ENCODE data around the gene GNAZ. TPM values are rescaled to one million over a fixed set of nuclear protein-coding genes. Genes with fewer than 3 reads are reported as not detected.

Gene GNAZ
- total and polyA plus RNA-seq, 9 donors = 7.2 to 40.8 (median 15.3) TPM

DNA sequence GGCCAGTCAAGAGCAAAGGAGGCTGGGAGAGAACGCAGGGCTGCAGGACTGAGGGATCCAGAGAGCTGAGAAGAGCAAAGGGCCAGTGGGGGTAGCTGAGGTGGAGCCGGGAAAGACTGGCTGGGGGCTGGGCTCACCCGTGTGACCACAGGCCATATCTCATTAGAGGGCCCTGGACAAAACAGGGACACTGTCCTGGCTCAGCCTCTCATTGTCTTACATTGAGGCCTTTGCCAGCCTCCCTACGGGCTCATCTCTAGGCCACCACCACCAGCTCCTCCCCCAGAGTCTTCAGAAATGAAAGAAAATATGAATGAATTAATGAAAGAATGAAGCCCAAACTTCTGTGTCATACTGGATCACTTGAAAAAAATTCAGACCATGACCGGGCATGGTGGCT is 84.1 kb downstream of the GNAZ start:
- DNase-seq = no peak
- 88 to 92% (median 91%) methylated on average over 5 of the region's 5 CpGs for WGBS, 3 donors
- no peaks in the 10 kb centered on the region for H3K27me3 ChIP-seq
- intact Hi-C loops (cut with DNase I) = no loop called here
- TF ChIP-seq POLR2A (IDR thresholded peaks at IDR 0.05) (no peak), EP300 (IDR thresholded peaks at IDR 0.05) (no peak)
- TF ChIP-seq, protein P1, sequence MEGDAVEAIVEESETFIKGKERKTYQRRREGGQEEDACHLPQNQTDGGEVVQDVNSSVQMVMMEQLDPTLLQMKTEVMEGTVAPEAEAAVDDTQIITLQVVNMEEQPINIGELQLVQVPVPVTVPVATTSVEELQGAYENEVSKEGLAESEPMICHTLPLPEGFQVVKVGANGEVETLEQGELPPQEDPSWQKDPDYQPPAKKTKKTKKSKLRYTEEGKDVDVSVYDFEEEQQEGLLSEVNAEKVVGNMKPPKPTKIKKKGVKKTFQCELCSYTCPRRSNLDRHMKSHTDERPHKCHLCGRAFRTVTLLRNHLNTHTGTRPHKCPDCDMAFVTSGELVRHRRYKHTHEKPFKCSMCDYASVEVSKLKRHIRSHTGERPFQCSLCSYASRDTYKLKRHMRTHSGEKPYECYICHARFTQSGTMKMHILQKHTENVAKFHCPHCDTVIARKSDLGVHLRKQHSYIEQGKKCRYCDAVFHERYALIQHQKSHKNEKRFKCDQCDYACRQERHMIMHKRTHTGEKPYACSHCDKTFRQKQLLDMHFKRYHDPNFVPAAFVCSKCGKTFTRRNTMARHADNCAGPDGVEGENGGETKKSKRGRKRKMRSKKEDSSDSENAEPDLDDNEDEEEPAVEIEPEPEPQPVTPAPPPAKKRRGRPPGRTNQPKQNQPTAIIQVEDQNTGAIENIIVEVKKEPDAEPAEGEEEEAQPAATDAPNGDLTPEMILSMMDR (IDR thresholded peaks at IDR 0.05) = no peak
- H3K27ac ChIP-seq = no peak overlapping the region
- no peaks in the 10 kb centered on the region for H3K4me1 ChIP-seq (ENCODE audit: insufficient read depth)
- no peak overlapping the region for H3K4me3 ChIP-seq
- H3K9me3 ChIP-seq = no peaks in the 10 kb centered on the region
- no peaks in the 10 kb centered on the region for H3K36me3 ChIP-seq

DNA sequence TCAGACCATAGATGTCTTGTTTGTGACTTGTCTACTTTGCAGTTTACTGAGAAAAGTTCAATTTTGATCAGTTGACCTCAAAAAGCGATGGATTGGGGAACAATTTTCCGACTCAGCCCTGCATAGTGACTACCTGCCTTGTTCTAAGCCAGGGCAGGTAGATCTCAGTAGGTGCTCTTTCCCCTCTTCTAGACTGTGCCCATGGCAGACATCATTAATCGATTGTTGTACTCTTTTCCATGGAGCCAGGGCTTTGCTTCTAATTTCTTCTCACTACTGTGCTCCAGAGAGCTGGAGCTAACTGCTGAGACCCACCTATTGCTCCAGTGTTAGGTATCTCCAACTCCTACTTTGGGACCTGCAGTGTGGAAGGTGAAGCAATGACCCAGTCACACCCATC is 84.8 kb downstream of the GNAZ start:
- intact Hi-C loops (cut with DNase I) = no loop called here
- no peaks in the 10 kb centered on the region for H3K4me1 ChIP-seq (ENCODE audit: insufficient read depth)
- TF ChIP-seq, protein P1 (IDR thresholded peaks at IDR 0.05) = no peak
- TF ChIP-seq EP300 (IDR thresholded peaks at IDR 0.05) = no peak
- no peak for TF ChIP-seq POLR2A (IDR thresholded peaks at IDR 0.05)
- no peak overlapping the region for H3K4me3 ChIP-seq
- H3K9me3 ChIP-seq = no peaks in the 10 kb centered on the region
- H3K27me3 ChIP-seq = no peaks in the 10 kb centered on the region
- no peaks in the 10 kb centered on the region for H3K36me3 ChIP-seq
- no peak for DNase-seq
- 93 to 96% (median 95%) methylated on average over 3 of the region's 3 CpGs for WGBS, 3 donors
- no peak overlapping the region for H3K27ac ChIP-seq

DNA sequence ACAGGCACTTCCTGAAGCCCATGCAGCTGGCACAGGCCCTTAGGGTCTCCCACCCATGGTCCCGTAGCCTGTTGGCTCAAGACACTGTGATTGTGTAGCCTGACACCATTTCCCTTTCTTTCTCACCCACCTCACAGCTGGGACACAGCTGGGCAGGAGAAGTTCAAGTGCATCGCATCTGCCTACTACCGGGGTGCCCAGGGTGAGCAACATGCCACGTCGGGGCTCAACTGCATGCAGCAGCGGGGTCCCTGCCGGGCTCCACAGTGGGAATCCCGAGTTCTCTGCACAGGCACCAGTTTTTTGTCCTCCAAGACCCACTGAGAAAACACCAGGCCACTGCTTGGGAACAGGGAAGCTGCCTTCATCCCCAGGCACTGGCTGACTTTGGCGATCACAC is 85.5 kb downstream of the GNAZ start:
- no peak overlapping the region for H3K4me3 ChIP-seq
- no peaks in the 10 kb centered on the region for H3K27me3 ChIP-seq
- no peak overlapping the region for H3K27ac ChIP-seq
- 91 to 95% (median 94%) methylated on average over 9 of the region's 9 CpGs for WGBS, 3 donors
- TF ChIP-seq, protein P1 (IDR thresholded peaks at IDR 0.05) = no peak
- no peak for TF ChIP-seq POLR2A (IDR thresholded peaks at IDR 0.05)
- no peak for TF ChIP-seq EP300 (IDR thresholded peaks at IDR 0.05)
- DNase-seq = no peak
- H3K9me3 ChIP-seq = no peaks in the 10 kb centered on the region
- no peaks in the 10 kb centered on the region for H3K36me3 ChIP-seq
- no peaks in the 10 kb centered on the region for H3K4me1 ChIP-seq (ENCODE audit: insufficient read depth)
- intact Hi-C loops (cut with DNase I) = no loop called here

DNA sequence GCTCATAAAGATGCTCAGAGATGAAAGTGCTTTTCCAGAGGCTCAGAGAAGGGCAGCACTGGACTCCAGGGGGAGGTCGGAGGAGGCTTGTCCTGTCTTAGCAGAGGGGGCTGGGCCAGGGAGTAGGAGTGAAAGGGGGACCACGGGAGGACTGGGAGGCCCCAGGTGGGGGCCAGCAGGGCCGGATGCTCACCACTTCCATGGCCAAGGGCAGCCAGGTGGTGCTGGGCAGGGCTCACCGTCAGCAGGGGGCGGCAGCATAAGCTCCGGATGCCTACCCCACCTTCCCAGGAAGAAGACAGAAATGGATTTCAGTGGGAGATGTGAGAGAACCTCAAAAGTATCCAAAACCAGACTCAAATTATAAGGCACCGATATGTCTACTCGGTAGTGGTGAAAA is 86.0 kb downstream of the GNAZ start:
- H3K4me3 ChIP-seq = no peak overlapping the region
- H3K27me3 ChIP-seq = no peaks in the 10 kb centered on the region
- TF ChIP-seq POLR2A (IDR thresholded peaks at IDR 0.05) (no peak), EP300 (IDR thresholded peaks at IDR 0.05) (no peak)
- TF ChIP-seq, protein P1 (IDR thresholded peaks at IDR 0.05) = no peak
- no peaks in the 10 kb centered on the region for H3K36me3 ChIP-seq
- WGBS, 3 donors = 51 to 53% (median 53%) methylated on average over 8 of the region's 8 CpGs
- no peak overlapping the region for H3K27ac ChIP-seq
- no peaks in the 10 kb centered on the region for H3K9me3 ChIP-seq
- intact Hi-C loops (cut with DNase I) = no loop called here
- DNase-seq = no peak
- no peaks in the 10 kb centered on the region for H3K4me1 ChIP-seq (ENCODE audit: insufficient read depth)

Data from ovary (tissue), 9 donors.